H9 (cell line): ENCODE measurements around the gene ACP6. TPM values are rescaled to one million over a fixed set of nuclear protein-coding genes. Genes with fewer than 3 reads are reported as not detected.

Experiments
- DNase-seq: peaks from one replicate; pipeline ENCODE4 v3.0.0-alpha.2; 2017
- H2AFZ ChIP-seq: one replicate; pipeline ENCODE4 v1.6.1; 2013; ENCODE audit warnings: mild to moderate bottlenecking, low read length, control low read depth, moderate library complexity
- H2AK5ac ChIP-seq: 2 replicates; pipeline ENCODE4 v1.6.1; 2013; ENCODE audit warnings: low read length, control low read depth, mixed read lengths; ENCODE audit not compliant: insufficient read length
- H2BK120ac ChIP-seq: one replicate; pipeline ENCODE4 v1.6.1; 2013; ENCODE audit warnings: low read depth, mild to moderate bottlenecking, low read length, control low read depth, inconsistent platforms; ENCODE audit not compliant: poor library complexity, severe bottlenecking
- H2BK12ac ChIP-seq: 2 replicates; pipeline ENCODE4 v1.6.1; 2013; ENCODE audit warnings: low read length, control low read depth, mixed read lengths, low read depth; ENCODE audit not compliant: insufficient read length
- H2BK15ac ChIP-seq: 2 replicates; pipeline ENCODE4 v1.6.1; 2013; ENCODE audit warnings: low read depth, low read length, control low read depth
- H2BK20ac ChIP-seq: one replicate; pipeline ENCODE4 v1.6.1; 2013; ENCODE audit warnings: low read depth, mild to moderate bottlenecking, low read length, control low read depth, inconsistent platforms; ENCODE audit not compliant: poor library complexity, severe bottlenecking
- H2BK5ac ChIP-seq: 2 replicates; pipeline ENCODE4 v1.6.1; 2013; ENCODE audit warnings: low read length, control low read depth, mixed read lengths; ENCODE audit not compliant: insufficient read length
- H3K14ac ChIP-seq: 2 replicates; pipeline ENCODE4 v1.6.1; 2013; ENCODE audit warnings: low read length, control low read depth; ENCODE audit not compliant: insufficient read depth
- H3K18ac ChIP-seq: 2 replicates; pipeline ENCODE4 v1.6.1; 2013; ENCODE audit warnings: low read depth, mild to moderate bottlenecking, mixed read lengths, low read length, control low read depth; ENCODE audit not compliant: insufficient read length
- H3K23ac ChIP-seq: 2 replicates; pipeline ENCODE4 v1.6.1; 2013; ENCODE audit warnings: low read length, control low read depth, mixed read lengths, low read depth; ENCODE audit not compliant: insufficient read length
- H3K23me2 ChIP-seq: 2 replicates; pipeline ENCODE4 v1.6.1; 2013; ENCODE audit warnings: low read depth, mild to moderate bottlenecking, mixed read lengths, low read length, control low read depth; ENCODE audit not compliant: insufficient read length, poor library complexity, severe bottlenecking
- H3K27ac ChIP-seq: 2 replicates; pipeline ENCODE4 v1.5.1; 2013; ENCODE audit warnings: low read length, control low read depth, mixed read lengths, low read depth; ENCODE audit not compliant: insufficient read length
- H3K27me3 ChIP-seq: 2 replicates; pipeline ENCODE4 v1.6.1; 2013; ENCODE audit warnings: low read length, control low read depth, inconsistent platforms; ENCODE audit not compliant: insufficient read depth
- H3K4ac ChIP-seq: 2 replicates; pipeline ENCODE4 v1.6.1; 2013; ENCODE audit warnings: low read depth, mild to moderate bottlenecking, control low read depth, inconsistent platforms, low read length, moderate library complexity
- H3K4me1 ChIP-seq: 2 replicates; pipeline ENCODE4 v1.6.1; 2013; ENCODE audit warnings: low read length, control low read depth, inconsistent platforms; ENCODE audit not compliant: insufficient read depth
- H3K4me2 ChIP-seq: 2 replicates; pipeline ENCODE4 v1.6.1; 2013; ENCODE audit warnings: low read length, control low read depth, mixed read lengths; ENCODE audit not compliant: insufficient read length, insufficient read depth
- H3K56ac ChIP-seq: 2 replicates; pipeline ENCODE4 v1.6.1; 2013; ENCODE audit warnings: low read depth, mild to moderate bottlenecking, mixed read lengths, low read length, control low read depth; ENCODE audit not compliant: insufficient read length
- H3K79me1 ChIP-seq: 2 replicates; pipeline ENCODE4 v1.6.1; 2013; ENCODE audit warnings: low read depth, mild to moderate bottlenecking, moderate library complexity, low read length, control low read depth, inconsistent platforms; ENCODE audit not compliant: insufficient read depth, poor library complexity, severe bottlenecking
- H3K79me2 ChIP-seq: 2 replicates; pipeline ENCODE4 v1.6.1; 2013; ENCODE audit warnings: low read length, control low read depth, inconsistent platforms; ENCODE audit not compliant: insufficient read depth
- H3K9ac ChIP-seq: 2 replicates; pipeline ENCODE4 v1.6.1; 2013; ENCODE audit warnings: low read length, control low read depth, mixed read lengths; ENCODE audit not compliant: insufficient read length; ENCODE audit errors: extremely low read depth
- H3K9me3 ChIP-seq: one replicate; pipeline ENCODE4 v1.6.1; 2013; ENCODE audit warnings: low read depth, low read length, inconsistent platforms; ENCODE audit not compliant: control insufficient read depth
- H3T11ph ChIP-seq: one replicate; pipeline ENCODE4 v1.6.1; 2013; ENCODE audit warnings: mild to moderate bottlenecking, low read length, control low read depth, inconsistent platforms
- H4K20me1 ChIP-seq: one replicate; pipeline ENCODE4 v1.6.1; 2013; ENCODE audit not compliant: control insufficient read depth, insufficient read length, insufficient read depth
- H4K5ac ChIP-seq: 2 replicates; pipeline ENCODE4 v1.6.1; 2013; ENCODE audit warnings: low read depth, mild to moderate bottlenecking, mixed read lengths, low read length, control low read depth; ENCODE audit not compliant: insufficient read length
- H4K8ac ChIP-seq: replicated peaks from 2 replicates; pipeline ENCODE4 v1.6.1; 2013; ENCODE audit warnings: low read length, control low read depth, mixed read lengths, low read depth; ENCODE audit not compliant: insufficient read length
- H4K91ac ChIP-seq: 2 replicates; pipeline ENCODE4 v1.6.1; 2013; ENCODE audit warnings: low read depth, mild to moderate bottlenecking, moderate library complexity, mixed read lengths, low read length, control low read depth; ENCODE audit not compliant: insufficient read length
- H3K27ac Mint-ChIP-seq, 3 experiments: 2 replicates in 2 of 3; 3 replicates in 1 of 3; pipeline ENCODE4 v1.8.0; 2020 to 2021; ENCODE audit warnings: mixed read lengths in 3 of 3, mild to moderate bottlenecking in 1 of 3, moderate library complexity in 1 of 3
- H3K27me3 Mint-ChIP-seq: 2 replicates; pipeline ENCODE4 v1.8.0; 2021; ENCODE audit warnings: low read depth, mild to moderate bottlenecking, moderate library complexity, mixed read lengths
- H3K36me3 Mint-ChIP-seq, 3 experiments: 2 replicates in 2 of 3; 3 replicates in 1 of 3; pipeline ENCODE4 v1.8.0; 2020 to 2021; ENCODE audit warnings: low read depth in 3 of 3, mixed read lengths in 3 of 3; ENCODE audit not compliant: insufficient read depth in 1 of 3
- H3K4me1 Mint-ChIP-seq, 2 experiments: 2 replicates each; pipeline ENCODE4 v1.8.0; 2020; ENCODE audit warnings: mixed read lengths in 2 of 2
- H3K4me3 Mint-ChIP-seq, 2 experiments: 2 replicates in 1 of 2; 3 replicates in 1 of 2; pipeline ENCODE4 v1.8.0; 2020 to 2021; ENCODE audit warnings: mild to moderate bottlenecking in 2 of 2, mixed read lengths in 2 of 2, moderate library complexity in 1 of 2
- H3K9me3 Mint-ChIP-seq, 2 experiments: 2 replicates in 1 of 2; 3 replicates in 1 of 2; pipeline ENCODE4 v1.8.0; 2020; ENCODE audit warnings: mild to moderate bottlenecking in 2 of 2, mixed read lengths in 2 of 2, moderate library complexity in 1 of 2
- CTCF ChIP-seq: fragments of 200-600 bp; sonication (generic); conservative IDR thresholded peaks from 3 replicates; pipeline ENCODE4 v1.8.0; 2021; ENCODE audit warnings: antibody characterized with exemption, mild to moderate bottlenecking
- WGBS: extraction: QIAGEN DNeasy Blood & Tissue Kit; methylation state at CpG from one replicate; pipeline ENCODE4 v1.1.7; 2013; ENCODE audit warnings: missing lambda C conversion rate, low lambda C conversion rate, mixed read lengths; ENCODE audit not compliant: insufficient read length; ENCODE audit errors: extremely low coverage; 5-methylcytosine and 5-hydroxymethylcytosine counted together
- total RNA-seq: library from RNA; stranded (reverse); gene quantifications from 2 replicates; pipeline ENCODE4 v1.2.1, GENCODE V29; 2021

The ACP6 gene
- total RNA-seq, 1 experiment from 2014 or later, result 17.1 TPM

- Histone ChIP-seq H2BK15ac (no peak overlapping the region), H4K20me1 (no peaks in the 10 kb centered on the region), H2BK120ac (no peak overlapping the region), H2AFZ (no peak overlapping the region), H4K8ac (no peak overlapping the region), H3K23ac (no peak overlapping the region), H4K91ac (no peak overlapping the region), H3K79me2 (peaks cover 2% of the 10 kb centered on the region; the same call in 1 of the 2 replicates), H2AK5ac (no peak overlapping the region), H3K9ac (peak overlapping the region; percentile 57), H3K79me1 (peaks cover 2% of the 10 kb centered on the region), H3T11ph (no peak overlapping the region), H3K14ac (peak overlapping the region; percentile 66), H3K4me2 (peak overlapping the region; percentile 81), H3K9me3 (no peaks in the 10 kb centered on the region), H3K4me1 (peaks cover 9% of the 10 kb centered on the region), H2BK5ac (no peak overlapping the region), H3K23me2 (peaks cover 16% of the 10 kb centered on the region), H3K27ac (no peak overlapping the region), H3K18ac (peak overlapping the region; percentile 71), H3K56ac (no peak overlapping the region), H4K5ac (no peak overlapping the region), H2BK20ac (no peak overlapping the region), H2BK12ac (no peak overlapping the region), H3K4ac (no peak overlapping the region), H3K27me3 (no peaks in the 10 kb centered on the region; the same call in 1 of the 2 replicates)
- no CpG with 5 or more reads among the region's 30 CpGs for WGBS
- peak overlapping the region; percentile 78 to 88 for H3K4me3 Mint-ChIP-seq
- peaks cover 31 to 44% of the 10 kb centered on the region in 2 experiments for H3K4me1 Mint-ChIP-seq
- H3K27ac Mint-ChIP-seq, result peak overlapping the region; percentile 92 to 97 (median 92); a peak in 6 of 7 replicates
- TF ChIP-seq CTCF, result no peak
- no peak for DNase-seq
- H3K9me3 Mint-ChIP-seq, result no peaks in the 10 kb centered on the region; a peak in 1 of 5 replicates
- H3K36me3 Mint-ChIP-seq, result 0 out of 7 replicates have a peak, but pooled peaks cover 0 to 5% (median 0%) of the 10 kb centered on the region in 3 experiments
- H3K27me3 Mint-ChIP-seq, result no peaks in the 10 kb centered on the region
Measured at GRCh38 chr1:147598621-147599361, 71.5 kb downstream of the ACP6 start.
